Gastroesophageal sphincter (tissue), 3 donors: ENCODE measurements around the gene MAT2A.

Experiments
- CTCF ChIP-seq, 4 experiments: fragments of 200-600 bp in 2 of 4; fragments of 450-650 bp in 2 of 4; sonication (generic) in 1 of 4; IDR thresholded peaks; one replicate each; pipeline ENCODE4 v1.5.1; 2017 to 2019; ENCODE audit warnings: antibody characterized with exemption in 4 of 4, mild to moderate bottlenecking in 2 of 4, moderate library complexity in 2 of 4
- EP300 ChIP-seq: sonication (generic); formaldehyde crosslinking; IDR thresholded peaks from one replicate; pipeline ENCODE4 v1.6.1; 2017; ENCODE audit warnings: antibody characterized with exemption, mild to moderate bottlenecking

- no peak for TF ChIP-seq CTCF (IDR thresholded peaks at IDR 0.05)
- no peak for TF ChIP-seq EP300
Measured at GRCh38 chr2:85557130-85557529, 18.2 kb downstream of the MAT2A start.
